ENCODE data around the gene KCNK5.

Gene KCNK5

GRCh38 chr6:39166912-39167290 is 62.4 kb downstream of the KCNK5 start:
- Histone ChIP-seq H3K36me3 (ENCODE audit: control insufficient read depth, insufficient read depth, low read length) (no peaks in the 10 kb centered on the region), H3K27me3 (ENCODE audit: control insufficient read depth, insufficient read depth, low read length, poor library complexity, severe bottlenecking) (peaks cover 7% of the 10 kb centered on the region), H3K27ac (ENCODE audit: insufficient read depth, low read depth, low read length, poor library complexity, severe bottlenecking) (no peak overlapping the region), H3K4me3 (ENCODE audit: insufficient read depth, low read depth, low read length) (no peak overlapping the region), H3K9me3 (ENCODE audit: control insufficient read depth, low read length) (no peaks in the 10 kb centered on the region), H3K4me1 (ENCODE audit: control insufficient read depth, insufficient read depth, low read length) (no peaks in the 10 kb centered on the region)
- WGBS, 2 experiments, result 87 to 89% methylated on average over 5 of the region's 5 CpGs

GRCh38 chr6:39166189-39166911 is 62.9 kb downstream of the KCNK5 start:
- Histone ChIP-seq H3K27me3 (ENCODE audit: control insufficient read depth, insufficient read depth, low read length, poor library complexity, severe bottlenecking) (peaks cover 7% of the 10 kb centered on the region), H3K4me1 (ENCODE audit: control insufficient read depth, insufficient read depth, low read length) (no peaks in the 10 kb centered on the region), H3K27ac (ENCODE audit: insufficient read depth, low read depth, low read length, poor library complexity, severe bottlenecking) (no peak overlapping the region), H3K4me3 (ENCODE audit: insufficient read depth, low read depth, low read length) (no peak overlapping the region), H3K36me3 (ENCODE audit: control insufficient read depth, insufficient read depth, low read length) (no peaks in the 10 kb centered on the region), H3K9me3 (ENCODE audit: control insufficient read depth, low read length) (no peaks in the 10 kb centered on the region)
- 37% methylated on average over 20 of the region's 20 CpGs for WGBS, 2 experiments

DNA sequence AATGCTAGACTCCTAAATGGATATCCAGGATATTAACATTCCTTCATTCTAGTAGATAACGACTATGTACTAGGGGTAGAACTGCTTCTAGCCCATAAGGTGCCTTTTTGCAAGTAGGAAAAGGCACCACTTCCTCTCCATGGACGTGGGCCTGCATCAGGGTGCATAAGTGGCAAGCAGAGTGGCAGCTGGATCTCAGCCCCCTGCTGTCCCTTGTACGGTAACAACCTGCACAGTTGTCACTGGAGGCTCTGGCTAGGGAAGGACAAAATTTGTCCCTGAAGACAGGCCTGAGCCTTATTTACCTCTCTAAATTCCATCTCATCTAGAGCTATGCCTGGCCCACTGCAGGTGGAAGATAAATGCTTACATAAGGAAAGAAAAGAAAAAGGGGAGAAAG is 71.8 kb downstream of the KCNK5 start:
- no peaks in the 10 kb centered on the region for H3K27me3 ChIP-seq (ENCODE audit: control insufficient read depth, insufficient read depth, low read length, poor library complexity, severe bottlenecking)
- WGBS, 2 experiments, result 73 to 80% methylated on average over 3 of the region's 3 CpGs
- no peaks in the 10 kb centered on the region for H3K9me3 ChIP-seq (ENCODE audit: control insufficient read depth, low read length)
- H3K36me3 ChIP-seq (ENCODE audit: control insufficient read depth, insufficient read depth, low read length), result no peaks in the 10 kb centered on the region
- H3K27ac ChIP-seq (ENCODE audit: insufficient read depth, low read depth, low read length, poor library complexity, severe bottlenecking), result no peak overlapping the region
- no peak overlapping the region for H3K4me3 ChIP-seq (ENCODE audit: insufficient read depth, low read depth, low read length)
- no peaks in the 10 kb centered on the region for H3K4me1 ChIP-seq (ENCODE audit: control insufficient read depth, insufficient read depth, low read length)

DNA sequence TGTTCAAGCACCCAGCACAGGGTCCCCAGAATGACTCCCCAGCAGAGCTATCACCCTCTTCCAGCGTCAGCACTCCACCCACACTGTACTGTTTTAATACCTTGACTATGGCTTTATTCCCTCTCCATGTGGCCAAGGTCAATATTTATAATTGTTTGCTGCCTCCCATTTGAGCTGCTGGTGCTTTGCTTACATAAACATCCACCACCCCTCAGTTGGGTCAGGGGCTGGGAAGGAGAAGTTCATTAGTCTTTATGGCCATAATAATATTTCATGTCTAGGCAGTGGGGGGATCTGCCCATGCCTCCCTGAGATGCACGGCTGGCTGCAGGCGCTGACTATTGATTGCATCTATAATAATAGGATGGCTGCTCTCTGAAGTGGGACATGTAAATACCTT is 72.5 kb downstream of the KCNK5 start:
- no peak overlapping the region for H3K27ac ChIP-seq (ENCODE audit: insufficient read depth, low read depth, low read length, poor library complexity, severe bottlenecking)
- H3K4me3 ChIP-seq (ENCODE audit: insufficient read depth, low read depth, low read length), result no peak overlapping the region
- H3K4me1 ChIP-seq (ENCODE audit: control insufficient read depth, insufficient read depth, low read length), result no peaks in the 10 kb centered on the region
- H3K36me3 ChIP-seq (ENCODE audit: control insufficient read depth, insufficient read depth, low read length), result no peaks in the 10 kb centered on the region
- WGBS, 2 experiments, result 93 to 94% methylated on average over 3 of the region's 3 CpGs
- no peaks in the 10 kb centered on the region for H3K9me3 ChIP-seq (ENCODE audit: control insufficient read depth, low read length)
- no peaks in the 10 kb centered on the region for H3K27me3 ChIP-seq (ENCODE audit: control insufficient read depth, insufficient read depth, low read length, poor library complexity, severe bottlenecking)

DNA sequence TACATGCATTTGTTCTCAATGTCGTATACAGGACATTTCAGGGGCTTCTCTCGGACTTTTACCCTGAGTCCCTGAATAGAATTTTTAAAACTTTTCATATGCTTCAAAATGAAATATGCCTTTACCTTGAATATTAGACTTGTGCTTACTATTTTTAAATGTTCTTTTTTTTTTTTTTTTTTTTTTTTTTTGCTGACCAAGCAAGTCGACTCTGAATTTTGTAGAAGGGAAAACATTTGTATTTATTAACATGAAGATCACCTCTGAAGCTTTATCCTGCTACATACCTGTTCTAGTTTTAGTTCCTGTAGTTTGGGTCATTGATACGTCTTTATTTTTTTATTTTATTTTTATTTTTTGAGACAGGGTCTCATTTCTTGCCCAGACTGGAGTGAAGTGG is 74.6 kb downstream of the KCNK5 start:
- Histone ChIP-seq H3K27ac (ENCODE audit: insufficient read depth, low read depth, low read length, poor library complexity, severe bottlenecking) (no peak overlapping the region), H3K27me3 (ENCODE audit: control insufficient read depth, insufficient read depth, low read length, poor library complexity, severe bottlenecking) (no peaks in the 10 kb centered on the region), H3K4me3 (ENCODE audit: insufficient read depth, low read depth, low read length) (no peak overlapping the region), H3K36me3 (ENCODE audit: control insufficient read depth, insufficient read depth, low read length) (no peaks in the 10 kb centered on the region), H3K9me3 (ENCODE audit: control insufficient read depth, low read length) (no peaks in the 10 kb centered on the region), H3K4me1 (ENCODE audit: control insufficient read depth, insufficient read depth, low read length) (no peaks in the 10 kb centered on the region)
- WGBS, 2 experiments, result 100% methylated on average over 2 to 3 of the region's 4 CpGs

DNA sequence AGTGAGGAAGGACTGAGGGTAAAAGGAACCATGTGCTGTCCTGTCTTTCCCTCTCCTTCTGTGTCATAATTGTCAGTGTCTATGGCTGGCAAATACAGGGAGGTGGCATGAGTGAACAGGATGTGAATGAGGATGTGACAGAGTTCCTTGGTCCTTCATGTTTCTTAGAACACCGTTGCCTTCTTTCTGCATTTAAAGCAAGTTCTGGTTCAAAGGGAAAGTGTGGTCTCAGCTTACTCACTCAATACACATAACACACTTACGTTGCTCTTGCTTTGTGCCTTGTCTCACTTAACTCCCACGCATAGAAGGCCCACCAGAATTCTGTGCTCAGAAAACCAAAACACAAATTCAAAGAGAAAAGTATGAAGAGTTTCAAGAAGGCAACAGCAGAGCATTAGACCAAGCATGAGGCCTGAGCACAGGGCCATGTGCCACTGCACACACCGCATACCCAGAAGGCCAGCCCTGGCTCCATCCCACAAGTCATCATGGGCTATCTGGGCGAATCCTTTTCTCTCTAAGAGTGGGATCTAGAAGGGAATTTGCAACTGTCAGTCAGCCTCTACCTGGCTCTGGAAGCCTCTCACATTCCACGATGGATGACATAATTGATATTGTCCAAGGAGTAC is 75.4 kb downstream of the KCNK5 start:
- Histone ChIP-seq H3K4me3 (ENCODE audit: insufficient read depth, low read depth, low read length) (no peak overlapping the region), H3K36me3 (ENCODE audit: control insufficient read depth, insufficient read depth, low read length) (no peaks in the 10 kb centered on the region), H3K27ac (ENCODE audit: insufficient read depth, low read depth, low read length, poor library complexity, severe bottlenecking) (no peak overlapping the region), H3K4me1 (ENCODE audit: control insufficient read depth, insufficient read depth, low read length) (no peaks in the 10 kb centered on the region), H3K27me3 (ENCODE audit: control insufficient read depth, insufficient read depth, low read length, poor library complexity, severe bottlenecking) (no peaks in the 10 kb centered on the region), H3K9me3 (ENCODE audit: control insufficient read depth, low read length) (no peaks in the 10 kb centered on the region)
- WGBS, 2 experiments, result 94 to 97% methylated on average over 6 of the region's 6 CpGs

DNA sequence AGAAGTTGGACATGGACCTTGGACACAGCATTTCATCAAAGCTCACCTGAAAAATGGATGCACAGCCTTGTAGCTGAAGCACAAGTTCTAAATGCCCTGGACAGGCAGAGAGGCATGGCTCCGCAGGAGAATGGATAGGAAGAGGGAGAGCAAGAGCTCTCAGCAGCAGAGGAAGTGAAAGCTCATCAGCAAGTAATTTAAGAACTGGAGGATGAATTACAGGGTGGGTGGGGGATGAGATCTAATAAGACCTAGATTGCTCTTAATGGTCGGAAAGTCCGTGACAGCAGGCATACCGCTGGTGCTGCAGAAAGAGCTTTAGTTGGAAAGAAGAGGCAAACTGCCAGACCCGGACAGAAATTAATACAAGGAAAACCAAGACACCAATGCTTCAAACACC is 77.0 kb downstream of the KCNK5 start:
- H3K36me3 ChIP-seq (ENCODE audit: control insufficient read depth, insufficient read depth, low read length), result no peaks in the 10 kb centered on the region
- WGBS, 2 experiments, result 84 to 92% methylated on average over 5 of the region's 5 CpGs
- H3K27ac ChIP-seq (ENCODE audit: insufficient read depth, low read depth, low read length, poor library complexity, severe bottlenecking), result no peak overlapping the region
- no peak overlapping the region for H3K4me3 ChIP-seq (ENCODE audit: insufficient read depth, low read depth, low read length)
- no peaks in the 10 kb centered on the region for H3K9me3 ChIP-seq (ENCODE audit: control insufficient read depth, low read length)
- no peaks in the 10 kb centered on the region for H3K4me1 ChIP-seq (ENCODE audit: control insufficient read depth, insufficient read depth, low read length)
- no peaks in the 10 kb centered on the region for H3K27me3 ChIP-seq (ENCODE audit: control insufficient read depth, insufficient read depth, low read length, poor library complexity, severe bottlenecking)

GRCh38 chr6:39151211-39151610 is 78.1 kb downstream of the KCNK5 start:
- Histone ChIP-seq H3K36me3 (ENCODE audit: control insufficient read depth, insufficient read depth, low read length) (no peaks in the 10 kb centered on the region), H3K27me3 (ENCODE audit: control insufficient read depth, insufficient read depth, low read length, poor library complexity, severe bottlenecking) (no peaks in the 10 kb centered on the region), H3K4me1 (ENCODE audit: control insufficient read depth, insufficient read depth, low read length) (no peaks in the 10 kb centered on the region), H3K4me3 (ENCODE audit: insufficient read depth, low read depth, low read length) (no peak overlapping the region), H3K27ac (ENCODE audit: insufficient read depth, low read depth, low read length, poor library complexity, severe bottlenecking) (no peak overlapping the region), H3K9me3 (ENCODE audit: control insufficient read depth, low read length) (no peaks in the 10 kb centered on the region)
- 94 to 97% methylated on average over 3 of the region's 3 CpGs for WGBS, 2 experiments

DNA sequence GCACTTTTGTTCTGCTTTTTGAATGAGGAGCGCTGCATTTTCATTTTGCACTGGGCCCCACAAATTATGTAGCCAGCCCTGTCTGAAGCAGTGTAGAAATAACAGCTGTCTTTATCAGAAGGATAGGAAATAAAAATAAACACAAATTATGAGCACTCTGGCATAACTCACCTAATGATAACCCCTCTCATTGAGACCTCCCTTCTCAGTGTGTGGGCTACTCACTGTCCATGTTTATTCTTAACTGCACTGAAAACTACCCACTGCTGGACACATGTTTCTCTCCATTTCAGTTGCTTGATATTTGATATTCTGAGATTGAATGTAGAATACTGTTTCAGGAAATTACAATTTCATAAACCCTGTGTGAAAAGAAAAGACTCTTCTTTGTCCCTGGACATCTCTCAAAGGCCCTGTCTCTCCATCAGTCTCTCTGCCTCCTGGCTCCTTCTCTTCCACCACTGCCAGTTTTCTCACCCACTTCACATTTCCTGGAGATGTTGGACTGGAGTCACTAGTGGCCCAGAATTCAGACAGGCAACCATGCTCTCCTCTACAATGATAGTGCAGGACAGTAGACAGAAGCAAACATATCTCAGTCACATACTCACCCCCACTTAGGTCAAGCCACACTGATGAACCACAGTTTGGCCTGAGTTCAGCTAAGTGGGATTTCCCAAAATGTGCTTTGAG is 84.6 kb downstream of the KCNK5 start:
- Histone ChIP-seq H3K27me3 (ENCODE audit: control insufficient read depth, insufficient read depth, low read length, poor library complexity, severe bottlenecking) (no peaks in the 10 kb centered on the region), H3K27ac (ENCODE audit: insufficient read depth, low read depth, low read length, poor library complexity, severe bottlenecking) (no peak overlapping the region), H3K4me1 (ENCODE audit: control insufficient read depth, insufficient read depth, low read length) (no peaks in the 10 kb centered on the region), H3K36me3 (ENCODE audit: control insufficient read depth, insufficient read depth, low read length) (no peaks in the 10 kb centered on the region), H3K9me3 (ENCODE audit: control insufficient read depth, low read length) (no peaks in the 10 kb centered on the region), H3K4me3 (ENCODE audit: insufficient read depth, low read depth, low read length) (no peak overlapping the region)
- 95 to 97% methylated on average over 1 of the region's 1 CpG for WGBS, 2 experiments

DNA sequence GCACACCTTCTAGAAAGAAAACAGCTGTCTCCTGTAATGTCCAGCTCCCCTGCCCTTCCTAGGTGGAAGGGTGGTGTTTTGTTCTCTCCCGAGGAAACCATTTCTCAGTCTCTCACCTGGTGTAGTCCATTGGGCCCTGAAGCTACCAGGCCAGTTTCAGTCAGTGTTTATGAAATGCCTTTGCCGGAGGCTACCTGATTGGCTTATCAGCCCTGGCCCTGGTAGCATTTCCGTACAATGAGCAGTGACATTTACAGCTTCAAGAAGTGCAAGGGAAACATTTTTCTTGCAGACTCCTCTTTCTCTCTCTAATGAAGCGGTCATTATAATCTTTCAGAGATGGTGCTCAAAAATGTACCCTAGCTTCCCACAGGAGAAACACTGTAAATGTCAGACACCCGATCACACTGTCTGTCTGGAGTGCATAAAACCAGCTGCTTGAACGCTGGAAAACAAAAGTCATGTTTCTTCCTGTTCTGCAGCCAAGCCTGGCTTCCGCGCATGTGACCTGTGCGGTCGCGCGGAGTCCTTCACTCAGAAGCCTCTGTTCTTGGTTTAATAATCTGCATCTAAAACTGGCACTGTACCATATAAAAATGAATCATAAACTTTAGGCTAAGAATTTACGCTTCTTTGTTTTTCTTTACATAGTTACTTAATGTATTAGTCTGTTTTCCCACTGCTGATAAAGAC is 85.9 kb downstream of the KCNK5 start:
- Histone ChIP-seq H3K27ac (ENCODE audit: insufficient read depth, low read depth, low read length, poor library complexity, severe bottlenecking) (no peak overlapping the region), H3K4me3 (ENCODE audit: insufficient read depth, low read depth, low read length) (no peak overlapping the region), H3K36me3 (ENCODE audit: control insufficient read depth, insufficient read depth, low read length) (no peaks in the 10 kb centered on the region), H3K4me1 (ENCODE audit: control insufficient read depth, insufficient read depth, low read length) (no peaks in the 10 kb centered on the region), H3K9me3 (ENCODE audit: control insufficient read depth, low read length) (no peaks in the 10 kb centered on the region), H3K27me3 (ENCODE audit: control insufficient read depth, insufficient read depth, low read length, poor library complexity, severe bottlenecking) (no peaks in the 10 kb centered on the region)
- 93 to 96% methylated on average over 12 to 13 of the region's 13 CpGs for WGBS, 2 experiments

Data from ectodermal cell (in vitro differentiated cells).